Effector memory CD4-positive, alpha-beta T cell (primary cell): ENCODE data around the gene EIF5.
"Not testable (repeated sequence)": the region's sequence is repeated elsewhere in the genome, so short reads cannot be mapped to it uniquely, and the experiment has no call there.

Experiments
- DNase-seq, 3 donors: peaks; one replicate each; pipeline ENCODE4 v3.0.0-alpha.2; 2020
- H3K27ac ChIP-seq: 2 replicates; pipeline ENCODE4 v1.7.0; 2013; ENCODE audit warnings: mild to moderate bottlenecking, low read length, moderate library complexity; ENCODE audit not compliant: insufficient read depth, poor library complexity, severe bottlenecking
- H3K27me3 ChIP-seq: replicated peaks from 2 replicates; pipeline ENCODE4 v1.7.0; 2013; ENCODE audit warnings: mild to moderate bottlenecking, low read length; ENCODE audit not compliant: insufficient read depth, control insufficient read depth, poor library complexity, severe bottlenecking
- H3K36me3 ChIP-seq: 2 replicates; pipeline ENCODE4 v1.7.0; 2013; ENCODE audit warnings: mild to moderate bottlenecking, low read length, moderate library complexity; ENCODE audit not compliant: control insufficient read depth, insufficient read depth
- H3K4me1 ChIP-seq: 2 replicates; pipeline ENCODE4 v1.7.0; 2013; ENCODE audit warnings: low read length, mild to moderate bottlenecking; ENCODE audit not compliant: control insufficient read depth, insufficient read depth, poor library complexity, severe bottlenecking
- H3K4me3 ChIP-seq: 2 replicates; pipeline ENCODE4 v1.7.0; 2013; ENCODE audit warnings: low read length, low read depth, mild to moderate bottlenecking; ENCODE audit not compliant: insufficient read depth, poor library complexity, severe bottlenecking
- H3K9me3 ChIP-seq: 2 replicates; pipeline ENCODE4 v1.7.0; 2013; ENCODE audit warnings: mild to moderate bottlenecking, low read length, moderate library complexity; ENCODE audit not compliant: control insufficient read depth

EIF5 gene

GRCh38 chr14:103346286-103346685 is 12.2 kb downstream of the EIF5 start:
- Histone ChIP-seq H3K4me1 (no peaks in the 10 kb centered on the region), H3K9me3 (no peaks in the 10 kb centered on the region), H3K27ac (no peak overlapping the region), H3K36me3 (peaks cover 33% of the 10 kb centered on the region), H3K27me3 (no peaks in the 10 kb centered on the region), H3K4me3 (no peak overlapping the region)
- no peak for DNase-seq

DNA sequence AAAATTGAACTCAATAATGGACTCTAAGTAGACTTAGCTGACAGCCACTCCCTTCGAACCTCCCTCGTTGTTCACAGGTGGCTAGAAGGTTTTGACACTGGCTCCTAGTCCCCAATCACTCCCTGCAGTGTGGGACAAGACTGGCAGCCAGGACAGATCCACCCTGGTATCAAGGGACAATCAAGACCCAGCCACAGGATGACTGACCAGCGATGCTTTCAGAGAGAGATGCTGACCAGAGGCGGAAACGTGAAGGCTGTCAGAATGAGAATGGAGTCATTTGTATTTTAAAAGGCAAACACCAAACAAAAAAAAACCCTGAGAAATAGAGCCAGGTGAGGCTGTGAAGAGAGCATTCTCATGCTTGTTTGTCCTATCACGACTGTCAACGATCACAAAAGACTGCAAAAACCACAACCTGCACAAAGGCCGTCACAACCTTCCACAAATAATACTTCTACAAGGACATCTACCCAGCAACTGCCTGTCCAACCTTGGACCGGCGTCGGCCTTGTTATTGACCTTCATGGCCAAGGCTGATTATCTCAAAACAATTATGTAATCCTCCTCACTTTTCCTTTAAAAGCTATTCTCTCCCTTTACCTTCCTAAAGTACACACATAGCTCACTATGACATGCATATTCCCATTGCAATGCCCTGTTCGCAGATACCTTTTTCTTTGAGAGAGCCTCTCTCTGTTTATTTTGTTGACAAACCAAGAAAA is 13.2 kb downstream of the EIF5 start:
- Histone ChIP-seq H3K27me3 (no peaks in the 10 kb centered on the region), H3K27ac (no peak overlapping the region), H3K9me3 (no peaks in the 10 kb centered on the region), H3K36me3 (peaks cover 23% of the 10 kb centered on the region), H3K4me3 (no peak overlapping the region), H3K4me1 (no peaks in the 10 kb centered on the region)
- DNase-seq: no peak

- Histone ChIP-seq H3K36me3 (peaks cover 14% of the 10 kb centered on the region), H3K27ac (no peak overlapping the region), H3K4me1 (no peaks in the 10 kb centered on the region), H3K27me3 (no peaks in the 10 kb centered on the region), H3K4me3 (no peak overlapping the region), H3K9me3 (no peaks in the 10 kb centered on the region)
- DNase-seq: no peak
Observed at GRCh38 chr14:103348154-103348553, 14.1 kb downstream of the EIF5 start.

GRCh38 chr14:103349982-103350381 is 15.9 kb downstream of the EIF5 start:
- no peak for DNase-seq
- H3K4me1 ChIP-seq: no peaks in the 10 kb centered on the region
- no peaks in the 10 kb centered on the region for H3K36me3 ChIP-seq
- H3K27me3 ChIP-seq: no peaks in the 10 kb centered on the region
- H3K27ac ChIP-seq: no peak overlapping the region
- no peak overlapping the region for H3K4me3 ChIP-seq
- no peaks in the 10 kb centered on the region for H3K9me3 ChIP-seq

DNA sequence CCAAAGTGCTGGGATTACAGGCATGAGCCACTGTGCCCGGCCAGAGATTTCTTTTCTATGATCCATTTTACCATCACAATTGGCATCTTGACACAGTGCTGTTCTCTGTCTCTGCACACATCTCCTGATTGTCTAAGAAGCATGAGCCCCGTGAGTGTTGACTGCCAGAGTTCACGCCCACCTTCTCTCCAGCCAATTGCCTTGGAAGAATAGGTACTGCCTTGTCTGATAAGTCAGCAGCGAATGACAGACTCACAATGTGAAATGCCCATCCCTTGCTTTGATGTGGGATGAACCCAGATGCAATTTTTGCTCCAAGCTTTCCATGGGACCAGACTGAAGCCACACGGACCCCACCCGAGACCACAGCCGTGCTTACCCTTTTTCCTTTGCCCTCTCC is 19.3 kb downstream of the EIF5 start:
- no peak for DNase-seq
- Histone ChIP-seq H3K27ac (no peak overlapping the region), H3K4me3 (no peak overlapping the region), H3K27me3 (no peaks in the 10 kb centered on the region), H3K36me3 (no peaks in the 10 kb centered on the region), H3K9me3 (no peaks in the 10 kb centered on the region), H3K4me1 (no peaks in the 10 kb centered on the region)

DNA sequence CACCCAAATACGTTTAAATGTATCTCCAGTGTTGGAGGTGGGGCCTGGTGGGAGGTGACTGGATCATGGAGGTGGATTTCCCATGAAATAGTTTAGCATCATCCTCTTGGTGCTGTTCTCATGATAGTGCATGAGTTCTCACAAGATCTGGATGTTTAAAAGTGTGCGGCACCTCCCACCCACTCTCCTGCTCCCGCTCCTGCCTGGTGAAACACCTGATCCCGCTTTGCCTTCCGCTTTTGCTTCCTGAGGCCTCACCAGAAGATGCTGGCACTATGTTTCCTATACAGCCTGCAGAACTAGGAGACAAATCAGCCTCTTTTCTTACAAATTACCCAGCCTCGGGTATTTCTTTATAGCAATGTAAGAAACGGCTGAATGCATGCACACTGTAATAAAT is 20.1 kb downstream of the EIF5 start:
- Histone ChIP-seq H3K27me3 (no peaks in the 10 kb centered on the region), H3K27ac (no peak overlapping the region), H3K36me3 (no peaks in the 10 kb centered on the region), H3K4me3 (no peak overlapping the region), H3K4me1 (no peaks in the 10 kb centered on the region), H3K9me3 (no peaks in the 10 kb centered on the region)
- DNase-seq: no peak

GRCh38 chr14:103356024-103356682 is 22.1 kb downstream of the EIF5 start:
- no peak overlapping the region for H3K4me3 ChIP-seq
- no peaks in the 10 kb centered on the region for H3K36me3 ChIP-seq
- no peaks in the 10 kb centered on the region for H3K4me1 ChIP-seq
- no peaks in the 10 kb centered on the region for H3K9me3 ChIP-seq
- H3K27me3 ChIP-seq: no peaks in the 10 kb centered on the region
- DNase-seq: no peak
- H3K27ac ChIP-seq: no peak overlapping the region

DNA sequence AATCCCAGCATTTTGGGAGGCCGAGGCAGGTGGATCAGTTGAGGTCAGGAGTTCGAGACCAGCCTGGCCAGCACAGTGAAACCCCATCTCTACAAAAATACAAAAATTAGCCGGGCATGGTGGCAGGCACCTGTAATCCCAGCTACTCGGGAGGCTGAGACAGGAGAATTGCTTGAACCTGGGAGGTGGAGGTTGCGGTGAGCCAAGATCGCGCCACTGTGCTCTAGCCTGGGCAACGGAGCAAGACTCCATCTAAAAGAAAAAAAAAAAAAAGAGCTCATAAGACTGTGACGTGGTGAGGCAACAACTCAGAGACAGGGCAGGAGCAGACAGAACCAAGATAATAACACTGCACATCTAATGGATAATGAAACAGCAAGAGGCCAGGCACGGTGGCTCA is 23.5 kb downstream of the EIF5 start:
- not testable (repeated sequence) for H3K4me1 ChIP-seq, DNase-seq

DNA sequence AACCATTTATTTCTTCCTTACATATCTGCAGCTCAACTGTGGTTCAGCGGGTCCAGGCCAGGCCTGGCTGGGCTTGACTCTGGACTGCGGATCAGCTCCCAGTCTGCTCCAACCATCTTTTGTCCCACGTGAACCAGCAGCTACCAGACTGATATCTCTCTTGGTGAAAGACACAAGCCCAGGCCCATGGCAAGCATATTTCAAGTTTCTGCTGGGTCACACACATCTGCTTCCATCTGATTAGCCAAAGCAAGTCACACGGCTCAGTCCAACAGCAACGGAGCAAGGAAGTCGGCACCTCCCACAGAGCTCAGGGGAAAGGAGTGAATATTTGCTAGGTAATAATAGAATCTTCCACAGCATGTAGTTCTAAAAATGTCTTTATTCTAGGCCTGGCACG is 26.5 kb downstream of the EIF5 start:
- Histone ChIP-seq H3K27me3 (no peaks in the 10 kb centered on the region), H3K4me1 (no peaks in the 10 kb centered on the region), H3K36me3 (no peaks in the 10 kb centered on the region), H3K9me3 (peaks cover 6% of the 10 kb centered on the region), H3K27ac (no peak overlapping the region), H3K4me3 (no peak overlapping the region)
- no peak for DNase-seq

More for the DNA sequence above, 23.5 kb downstream of the EIF5 start:
- not testable (repeated sequence) for H3K36me3 ChIP-seq, H3K9me3 ChIP-seq, H3K4me3 ChIP-seq, H3K27ac ChIP-seq, H3K27me3 ChIP-seq

GRCh38 chr14:103361867-103362266 is 27.8 kb downstream of the EIF5 start:
- H3K27ac ChIP-seq: no peak overlapping the region

More at GRCh38 chr14:103361867-103362266, 27.8 kb downstream of the EIF5 start:
- Histone ChIP-seq H3K4me3 (no peak overlapping the region), H3K27me3 (no peaks in the 10 kb centered on the region), H3K9me3 (peaks cover 6% of the 10 kb centered on the region), H3K36me3 (no peaks in the 10 kb centered on the region), H3K4me1 (no peaks in the 10 kb centered on the region)
- DNase-seq: no peak
